Uterus (tissue), 4 donors: ENCODE measurements around the gene KRTAP13-1. TPM values are rescaled to one million over a fixed set of nuclear protein-coding genes. Genes with fewer than 3 reads are reported as not detected.

Experiments used
- DNase-seq, 2 donors: peaks; one replicate each; pipeline ENCODE4 v3.0.0-alpha.2; 2019 to 2020
- H3K27ac ChIP-seq, 2 donors: fragments of 200-600 bp; sonication (generic); 1 replicate in 1 of 2; 2 replicates in 1 of 2; pipeline ENCODE4 v1.5.1; 2016 to 2018
- H3K27me3 ChIP-seq, 2 donors: fragments of 200-600 bp; sonication (generic); one replicate each; pipeline ENCODE4 v1.5.1; 2018 to 2019; ENCODE audit warnings: control low read depth in 1 of 2
- H3K36me3 ChIP-seq, 2 donors: fragments of 200-600 bp; sonication (generic); one replicate each; pipeline ENCODE4 v1.5.1; 2019; ENCODE audit warnings: control low read depth in 1 of 2
- H3K4me1 ChIP-seq, 2 donors: fragments of 200-600 bp; sonication (generic); one replicate each; pipeline ENCODE4 v1.5.1; 2018 to 2019; ENCODE audit warnings: control low read depth in 1 of 2
- H3K4me3 ChIP-seq, 2 donors: fragments of 200-600 bp; sonication (generic); 1 replicate in 1 of 2; 2 replicates in 1 of 2; pipeline ENCODE4 v1.5.1; 2018 to 2019; ENCODE audit warnings: mild to moderate bottlenecking in 1 of 2
- H3K9me3 ChIP-seq, 2 donors: fragments of 200-600 bp; sonication (generic); one replicate each; pipeline ENCODE4 v1.5.1; 2019; ENCODE audit warnings: control low read depth in 1 of 2
- POLR2A ChIP-seq, 2 donors: fragments of 450-650 bp; IDR thresholded peaks; one replicate each; pipeline ENCODE4 v1.6.1; 2016; ENCODE audit warnings: antibody characterized with exemption in 2 of 2, mild to moderate bottlenecking in 1 of 2, moderate library complexity in 1 of 2
- intact Hi-C: fragments of 100-400 bp; cut with DNase I; formaldehyde crosslinking; loops from one replicate; pipeline ENCODE4 v1.15.1; 2023; ENCODE audit warnings: low total_unique reads
- total RNA-seq, 4 donors: library from RNA; depleted of rRNA in 3 of 4; stranded (reverse); fragments of >200 nt in 3 of 4; gene quantifications; one replicate each; pipeline versions ENCODE4 v1.1.0 to v1.2.4, GENCODE V29; 2014 to 2023
- TF ChIP-seq, protein P1 (sequence below), 4 experiments: fragments of 200-600 bp in 2 of 4; fragments of 450-650 bp in 2 of 4; sonication (generic) in 2 of 4; IDR thresholded peaks; one replicate each; pipeline ENCODE4 v1.5.1; 2016 to 2019; ENCODE audit warnings: antibody characterized with exemption in 4 of 4, mild to moderate bottlenecking in 2 of 4, moderate library complexity in 1 of 4
- donor health status: DM: yes; HTN: yes; CAD: no.

KRTAP13-1 gene
- total RNA-seq, 4 donors from 2014 or later: not detected

DNA sequence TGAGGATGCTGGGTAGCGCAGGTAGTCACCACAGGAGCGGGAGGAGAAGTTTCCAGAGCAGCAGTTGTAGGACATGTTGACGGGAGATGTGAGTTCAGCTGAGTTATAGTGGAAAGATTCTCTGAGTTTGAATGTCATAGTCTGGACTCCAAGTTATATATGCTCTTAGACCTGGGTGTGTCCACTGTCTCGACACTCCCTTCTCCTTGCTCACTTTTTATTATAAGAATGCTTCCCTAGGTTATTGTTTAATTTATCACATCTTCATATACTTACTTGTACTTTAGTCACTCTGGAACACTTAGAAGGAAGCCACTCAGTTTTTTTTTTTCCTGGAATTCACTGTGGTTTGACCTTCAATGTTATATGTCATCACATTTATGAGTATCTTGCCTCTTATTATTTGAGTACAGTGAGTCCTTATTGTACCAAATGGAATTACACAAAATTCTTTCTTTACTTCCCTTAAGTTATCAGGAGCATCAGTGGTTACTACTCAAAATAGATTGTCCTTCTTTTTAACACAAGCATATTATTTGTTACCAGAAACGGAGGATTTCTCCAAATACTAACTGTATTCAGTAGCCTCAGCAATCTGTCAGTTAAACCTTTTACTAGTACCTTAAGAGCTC is 23.6 kb upstream of the KRTAP13-1 start, which contains the start of gene KRTAP13-2:
TSS of gene KRTAP13-2 (minus strand) at position 133 of the 632 bp plus-strand sequence. CDS start at position 75, 58 bp downstream.
- no peaks in the 10 kb centered on the region for H3K36me3 ChIP-seq
- no peak within 1 kb of the TSS for H3K4me3 ChIP-seq
- no peak for TF ChIP-seq POLR2A (IDR thresholded peaks at IDR 0.05)
- TF ChIP-seq, protein P1, sequence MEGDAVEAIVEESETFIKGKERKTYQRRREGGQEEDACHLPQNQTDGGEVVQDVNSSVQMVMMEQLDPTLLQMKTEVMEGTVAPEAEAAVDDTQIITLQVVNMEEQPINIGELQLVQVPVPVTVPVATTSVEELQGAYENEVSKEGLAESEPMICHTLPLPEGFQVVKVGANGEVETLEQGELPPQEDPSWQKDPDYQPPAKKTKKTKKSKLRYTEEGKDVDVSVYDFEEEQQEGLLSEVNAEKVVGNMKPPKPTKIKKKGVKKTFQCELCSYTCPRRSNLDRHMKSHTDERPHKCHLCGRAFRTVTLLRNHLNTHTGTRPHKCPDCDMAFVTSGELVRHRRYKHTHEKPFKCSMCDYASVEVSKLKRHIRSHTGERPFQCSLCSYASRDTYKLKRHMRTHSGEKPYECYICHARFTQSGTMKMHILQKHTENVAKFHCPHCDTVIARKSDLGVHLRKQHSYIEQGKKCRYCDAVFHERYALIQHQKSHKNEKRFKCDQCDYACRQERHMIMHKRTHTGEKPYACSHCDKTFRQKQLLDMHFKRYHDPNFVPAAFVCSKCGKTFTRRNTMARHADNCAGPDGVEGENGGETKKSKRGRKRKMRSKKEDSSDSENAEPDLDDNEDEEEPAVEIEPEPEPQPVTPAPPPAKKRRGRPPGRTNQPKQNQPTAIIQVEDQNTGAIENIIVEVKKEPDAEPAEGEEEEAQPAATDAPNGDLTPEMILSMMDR (IDR thresholded peaks at IDR 0.05): no peak
- no peaks in the 10 kb centered on the region for H3K27me3 ChIP-seq
- intact Hi-C loops: no loop called here
- H3K4me1 ChIP-seq: no peaks in the 10 kb centered on the region
- no peak for DNase-seq
- no peaks in the 10 kb centered on the region for H3K9me3 ChIP-seq
- no peak within 1 kb of the TSS for H3K27ac ChIP-seq

DNA sequence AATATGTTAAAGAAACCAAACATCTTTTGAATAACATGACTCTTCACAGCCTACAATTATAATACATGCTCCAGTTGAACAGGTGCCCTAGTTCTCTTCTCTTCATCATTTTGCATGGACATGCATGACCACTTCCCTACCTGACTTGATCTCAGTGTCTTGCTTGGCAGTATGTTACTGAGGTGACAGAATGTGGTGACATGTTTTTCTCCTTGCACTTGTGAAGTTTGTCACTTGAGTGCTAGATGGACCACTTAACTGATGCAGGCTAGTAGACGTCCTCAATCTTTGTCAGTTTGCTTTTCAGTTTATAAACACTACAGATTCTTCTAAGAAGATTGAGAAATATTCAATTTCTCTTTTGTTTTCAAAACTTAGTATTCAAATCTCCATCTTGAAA is 13.6 kb upstream of the KRTAP13-1 start:
- Histone ChIP-seq H3K27me3 (no peaks in the 10 kb centered on the region), H3K27ac (no peak overlapping the region), H3K4me1 (no peaks in the 10 kb centered on the region), H3K36me3 (no peaks in the 10 kb centered on the region), H3K4me3 (no peak overlapping the region), H3K9me3 (no peaks in the 10 kb centered on the region)
- TF ChIP-seq POLR2A (IDR thresholded peaks at IDR 0.05): no peak
- TF ChIP-seq, protein P1 (IDR thresholded peaks at IDR 0.05): no peak
- DNase-seq: no peak
- intact Hi-C loops: no loop called here

DNA sequence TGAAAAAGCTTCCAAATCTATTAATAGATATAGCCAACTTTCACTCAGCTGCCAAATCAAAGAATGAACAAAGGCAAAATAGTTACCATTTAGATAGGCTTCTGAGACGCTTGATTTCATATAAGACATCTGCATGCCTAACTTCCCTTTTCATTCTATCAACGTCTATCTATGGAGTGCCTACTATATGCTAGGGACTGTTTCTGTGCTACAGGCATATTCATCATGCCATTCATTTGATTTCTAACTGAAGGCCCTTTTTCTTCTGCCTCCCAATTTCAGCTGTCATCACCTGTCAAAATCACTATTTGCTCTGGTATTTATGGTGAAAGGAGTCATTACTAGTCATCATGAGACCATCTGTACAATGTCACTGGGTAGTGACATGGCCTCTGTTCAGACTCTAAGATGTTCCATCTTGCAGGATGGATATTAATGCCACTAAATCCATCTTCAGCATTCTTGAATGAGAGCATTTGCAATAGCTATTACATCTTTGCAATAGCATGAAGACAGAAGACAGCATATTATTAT is 4.3 kb upstream of the KRTAP13-1 start:
- no peaks in the 10 kb centered on the region for H3K36me3 ChIP-seq
- TF ChIP-seq, protein P1 (IDR thresholded peaks at IDR 0.05): no peak
- no peak for TF ChIP-seq POLR2A (IDR thresholded peaks at IDR 0.05)
- intact Hi-C loops: no loop called here
- no peaks in the 10 kb centered on the region for H3K4me1 ChIP-seq
- H3K27me3 ChIP-seq: no peaks in the 10 kb centered on the region
- H3K9me3 ChIP-seq: no peaks in the 10 kb centered on the region
- no peak overlapping the region for H3K27ac ChIP-seq
- no peak overlapping the region for H3K4me3 ChIP-seq
- DNase-seq: no peak

DNA sequence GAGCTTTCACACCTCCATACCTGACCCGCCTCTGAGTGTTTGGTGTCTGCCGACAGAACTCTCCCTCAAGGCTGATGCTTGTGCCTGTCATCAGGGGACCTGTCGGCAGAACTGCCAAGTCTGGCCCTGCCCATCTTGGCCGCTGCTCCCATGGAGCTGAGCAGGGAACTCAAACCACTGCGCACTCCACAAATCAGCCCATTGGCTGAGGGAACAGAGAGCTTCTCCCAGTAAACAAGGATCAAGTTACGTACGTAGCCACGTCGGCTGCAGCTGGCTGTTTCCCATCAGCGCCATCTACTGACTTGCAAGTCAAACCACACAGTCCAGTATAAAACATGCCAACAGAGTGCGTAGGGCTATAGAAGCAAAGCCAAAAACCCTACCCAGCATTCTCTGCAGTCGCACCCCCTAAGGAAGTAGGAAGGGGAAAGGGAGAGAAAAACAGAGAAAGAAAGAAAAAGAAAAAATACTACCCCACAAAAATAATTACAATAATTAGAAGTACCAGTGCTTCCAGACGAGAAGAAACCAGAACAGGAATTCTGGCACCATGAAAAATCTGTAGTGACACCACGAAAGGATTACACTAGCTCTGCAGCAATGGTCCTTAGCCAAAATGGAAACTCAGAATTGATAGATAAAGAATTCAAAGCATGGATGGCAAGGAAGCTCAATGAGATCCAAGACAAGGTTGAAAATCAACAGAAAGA is 13.1 kb downstream of the KRTAP13-1 start:
- DNase-seq: no peak
- no peaks in the 10 kb centered on the region for H3K9me3 ChIP-seq
- no peaks in the 10 kb centered on the region for H3K27me3 ChIP-seq
- no peaks in the 10 kb centered on the region for H3K4me1 ChIP-seq
- H3K4me3 ChIP-seq: no peak overlapping the region
- intact Hi-C loops: no loop called here
- H3K27ac ChIP-seq: no peak overlapping the region
- TF ChIP-seq, protein P1 (IDR thresholded peaks at IDR 0.05): no peak
- no peak for TF ChIP-seq POLR2A (IDR thresholded peaks at IDR 0.05)
- H3K36me3 ChIP-seq: no peaks in the 10 kb centered on the region

DNA sequence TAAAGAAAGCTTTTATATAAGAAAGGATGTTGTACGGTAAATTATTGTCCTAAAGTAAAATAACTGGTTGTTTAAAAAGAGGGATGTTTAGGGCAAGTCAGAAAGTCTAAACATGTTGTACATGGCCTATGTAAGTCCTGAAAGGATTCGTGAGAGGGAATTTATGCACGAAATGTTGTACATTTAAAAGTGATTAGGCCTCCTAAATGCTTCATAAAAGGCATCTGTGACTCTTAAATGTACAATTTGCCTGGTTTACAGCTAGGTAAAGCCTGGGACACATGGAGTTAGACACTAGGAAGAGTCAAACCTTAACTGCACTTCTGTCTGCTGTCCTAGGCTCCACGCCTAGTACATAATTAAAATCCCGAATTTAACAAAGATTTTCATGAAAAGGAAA is 20.2 kb downstream of the KRTAP13-1 start:
- Histone ChIP-seq H3K36me3 (no peaks in the 10 kb centered on the region), H3K27ac (no peak overlapping the region), H3K9me3 (no peaks in the 10 kb centered on the region), H3K27me3 (no peaks in the 10 kb centered on the region), H3K4me3 (no peak overlapping the region), H3K4me1 (no peaks in the 10 kb centered on the region)
- intact Hi-C loops: no loop called here
- DNase-seq: no peak
- TF ChIP-seq, protein P1 (IDR thresholded peaks at IDR 0.05): no peak
- no peak for TF ChIP-seq POLR2A (IDR thresholded peaks at IDR 0.05)
